ENCODE measurements around the gene GFM1.

- TF ChIP-seq CTCF (conservative IDR thresholded peaks at IDR 0.05; ENCODE audit: low read depth in 2 of 2) (no peak), EZH2phosphoT487 (IDR thresholded peaks at IDR 0.05; ENCODE audit: unreplicated experiment) (no peak), JUNB (IDR thresholded peaks at IDR 0.05; ENCODE audit: unreplicated experiment) (no peak), POLR2AphosphoS5 (IDR thresholded peaks at IDR 0.05; ENCODE audit: low read depth) (no peak), EZH2 (IDR thresholded peaks at IDR 0.05; ENCODE audit: low read depth, unreplicated experiment) (no peak), REST (IDR thresholded peaks at IDR 0.05; ENCODE audit: unreplicated experiment) (no peak), ZNF331 (CRISPR knock-in tag; IDR thresholded peaks at IDR 0.05; ENCODE audit: low read depth) (no peak), STAT1 (IDR thresholded peaks at IDR 0.05; ENCODE audit: unreplicated experiment) (no peak), ZNF114 (CRISPR knock-in tag; IDR thresholded peaks at IDR 0.05) (no peak), CREB1 (CRISPR knock-in tag; IDR thresholded peaks at IDR 0.05; ENCODE audit: low read depth) (no peak), ETS1 (IDR thresholded peaks at IDR 0.05) (no peak), NANOG (IDR thresholded peaks at IDR 0.05; ENCODE audit: borderline replicate concordance) (no peak), ZNF462 (CRISPR knock-in tag; IDR thresholded peaks at IDR 0.05) (no peak)
Measured at GRCh38 chr3:158652463-158652862, 8.1 kb downstream of the GFM1 start.
